AG20443 (cell line): ENCODE data around the gene LAMC3.
"Not testable (repeated sequence)": the region's sequence is repeated elsewhere in the genome, so short reads cannot be mapped to it uniquely, and the experiment has no call there.

Experiments used
- DNase-seq: peaks from one replicate; pipeline ENCODE4 v3.0.0; 2012; ENCODE audit warnings: low spot score, mixed read lengths

The LAMC3 gene

GRCh38 chr9:131030239-131031004 lies 21.4 kb downstream of the LAMC3 start:
- no peak for DNase-seq

- DNase-seq, result no peak
These were observed 22.1 kb downstream of the LAMC3 start for GRCh38 chr9:131031005-131031641.

GRCh38 chr9:131031642-131032005 lies 22.6 kb downstream of the LAMC3 start:
- no peak for DNase-seq

GRCh38 chr9:131032384-131032783 lies 23.4 kb downstream of the LAMC3 start:
- no peak for DNase-seq

GRCh38 chr9:131033269-131034224 lies 24.6 kb downstream of the LAMC3 start:
- DNase-seq, result no peak

- no peak for DNase-seq
These were observed 25.3 kb downstream of the LAMC3 start for GRCh38 chr9:131034268-131034667.

DNA sequence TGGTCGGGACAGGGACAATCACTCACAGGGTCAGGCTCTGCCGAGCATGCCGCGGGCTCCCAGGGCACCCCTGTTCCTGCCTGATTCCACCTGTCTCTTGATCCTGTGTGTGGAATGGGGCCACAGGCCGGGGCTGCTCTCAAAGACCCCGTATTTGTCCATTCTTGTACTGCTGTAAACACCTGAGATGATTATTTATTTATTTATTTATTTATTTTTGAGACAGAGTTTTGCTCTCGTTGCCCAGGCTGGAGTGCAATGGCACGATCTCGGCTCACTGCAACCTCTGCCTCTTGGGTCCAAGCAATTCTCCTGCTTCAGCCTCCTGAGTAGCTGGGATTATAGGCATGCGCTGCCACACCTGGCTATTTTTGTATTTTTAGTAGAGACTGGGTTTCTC lies 25.8 kb downstream of the LAMC3 start:
- DNase-seq, result not testable (repeated sequence)

- no peak for DNase-seq
These were observed 26.6 kb downstream of the LAMC3 start for GRCh38 chr9:131035548-131035947.

GRCh38 chr9:131036071-131036470 lies 27.1 kb downstream of the LAMC3 start:
- no peak for DNase-seq

DNA sequence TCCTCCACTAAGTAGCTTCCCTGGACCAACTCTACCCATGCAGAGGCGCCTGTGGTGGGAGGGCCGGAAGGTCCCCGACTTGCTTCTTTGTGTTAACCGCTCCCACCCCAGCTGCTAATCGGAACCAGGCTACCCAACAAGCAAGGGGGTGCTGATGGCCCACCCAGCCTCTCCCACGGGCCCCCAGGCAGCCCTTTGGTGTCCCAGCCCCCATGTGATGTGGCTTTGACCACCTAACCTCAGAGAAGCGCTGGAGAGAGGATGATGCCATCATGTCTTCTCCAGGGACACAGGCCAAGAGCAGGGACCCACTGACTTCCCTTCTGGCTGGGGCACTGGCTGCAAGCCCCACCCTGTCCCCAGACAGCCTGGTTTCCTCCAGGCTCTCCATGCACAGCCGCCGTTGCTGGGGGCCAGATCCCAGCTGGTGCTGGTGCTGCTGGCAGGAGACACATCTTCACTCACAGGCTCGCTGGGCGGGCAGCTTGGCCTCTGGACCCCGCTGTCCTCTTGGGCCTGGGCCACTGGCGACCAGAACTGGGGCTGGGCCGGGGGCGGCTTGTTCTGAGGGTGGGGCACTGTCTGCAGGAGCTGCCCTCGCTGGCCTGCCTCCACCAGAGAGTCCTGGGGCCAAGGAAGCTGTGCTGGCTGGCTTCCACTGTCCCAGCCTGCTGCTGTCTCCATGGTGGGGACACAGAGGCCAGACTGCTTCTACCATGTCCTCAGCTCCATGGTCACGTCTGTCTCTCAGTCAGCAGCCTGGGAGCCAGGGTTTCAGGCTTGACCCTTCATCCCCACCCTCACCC lies 27.8 kb downstream of the LAMC3 start:
- no peak for DNase-seq

DNA sequence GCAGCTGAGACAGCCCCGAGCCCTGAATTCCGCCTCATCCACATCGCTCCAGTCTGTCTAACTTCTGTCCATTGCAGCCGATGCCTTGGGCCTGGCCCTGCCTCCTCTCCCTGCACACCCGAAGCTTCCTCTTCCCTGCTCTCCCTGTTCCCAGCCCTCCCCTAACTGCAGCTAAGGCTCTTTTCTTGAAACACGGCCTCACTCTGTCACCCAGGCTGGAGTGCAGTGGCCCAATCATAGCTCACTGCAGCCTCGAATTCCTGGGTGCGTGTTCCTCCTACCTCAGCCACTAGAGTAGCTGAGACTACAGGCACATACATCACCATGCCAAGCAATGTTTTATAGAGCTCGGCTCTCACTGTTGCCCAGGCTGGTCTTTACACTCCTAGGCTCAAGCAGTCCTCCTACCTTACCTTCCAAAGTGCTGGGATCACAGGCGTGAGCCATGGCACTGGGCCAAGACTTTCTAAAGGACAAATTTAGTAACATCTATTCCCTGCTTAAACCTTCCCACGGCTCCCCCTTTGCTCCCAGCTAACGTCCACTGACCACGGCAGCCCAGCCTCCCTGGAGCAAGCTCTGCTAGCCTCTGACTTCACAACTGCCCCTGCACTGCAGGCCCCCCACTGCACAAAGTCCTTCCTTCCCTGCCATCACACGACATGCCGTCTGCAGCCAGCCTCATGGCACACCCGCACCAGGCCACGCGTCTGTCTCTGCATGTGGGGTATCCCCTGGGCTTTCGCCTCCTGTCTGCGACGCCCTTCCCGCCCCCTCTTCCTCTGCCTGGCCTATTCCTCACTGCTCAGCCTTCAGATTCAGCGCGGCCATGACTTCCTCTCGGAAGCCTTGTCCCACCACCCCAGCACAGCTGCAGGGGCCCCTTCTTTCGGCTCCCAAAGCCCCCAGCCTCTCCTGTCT lies 28.6 kb downstream of the LAMC3 start:
- no peak for DNase-seq

- no peak for DNase-seq
These were observed 29.5 kb downstream of the LAMC3 start for GRCh38 chr9:131038256-131039128.

- no peak for DNase-seq
These were observed 30.4 kb downstream of the LAMC3 start for GRCh38 chr9:131039129-131039954.

DNA sequence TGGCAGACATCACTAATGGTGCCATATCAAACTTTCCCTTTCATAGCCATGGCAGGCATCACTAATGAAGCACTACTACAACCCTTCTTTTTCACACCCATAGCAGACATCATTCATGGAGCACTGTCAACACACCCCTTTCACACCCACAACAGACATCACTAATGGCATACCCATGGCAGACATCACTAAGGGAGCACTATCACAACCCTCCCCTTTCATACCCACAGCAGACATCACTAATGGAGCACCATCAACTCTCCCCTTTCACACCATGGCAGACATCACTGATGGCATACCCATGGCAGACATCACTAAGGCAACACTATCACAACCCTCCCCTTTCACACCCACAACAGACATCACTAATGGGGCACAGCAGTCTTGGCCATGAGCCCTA lies 33.7 kb downstream of the LAMC3 start:
- DNase-seq, result no peak

DNA sequence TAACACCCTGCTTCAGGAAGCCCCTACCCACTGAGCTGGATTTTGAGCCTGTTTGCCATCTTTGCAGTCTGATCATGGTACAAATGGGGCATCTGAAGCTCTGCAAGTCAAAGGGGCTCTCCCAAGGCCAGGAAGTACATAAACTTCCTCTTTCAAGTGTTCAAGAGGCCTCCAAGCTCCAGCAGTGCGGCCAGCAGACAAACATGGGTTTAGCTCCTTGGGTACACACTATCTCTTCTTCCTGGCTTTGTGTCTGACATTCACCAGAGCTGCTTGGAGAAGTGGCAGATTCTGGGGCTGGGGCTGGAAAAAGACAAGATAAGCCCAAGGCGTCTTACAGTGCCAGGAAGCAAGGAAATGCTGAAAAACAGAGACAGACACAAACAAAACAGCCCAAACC lies 34.1 kb downstream of the LAMC3 start:
- no peak for DNase-seq

GRCh38 chr9:131043646-131044045 lies 34.7 kb downstream of the LAMC3 start:
- no peak for DNase-seq

- DNase-seq, result no peak
These were observed 36.5 kb downstream of the LAMC3 start for GRCh38 chr9:131045300-131046092.

DNA sequence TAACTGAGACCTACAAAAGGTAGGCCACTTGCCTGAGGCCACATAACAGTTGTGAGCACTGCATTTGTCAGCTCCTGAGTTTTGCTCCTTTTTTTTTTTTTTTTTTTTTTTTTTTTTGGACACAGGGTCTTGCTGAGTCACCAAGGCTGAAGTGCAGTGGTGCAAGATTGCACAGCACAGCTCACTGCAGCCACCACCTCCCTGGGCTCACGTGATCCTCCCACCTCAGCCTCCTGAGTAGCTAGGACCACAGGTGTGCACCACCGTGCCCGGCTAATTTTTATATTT lies 37.1 kb downstream of the LAMC3 start:
- DNase-seq, result no peak
